SK-MEL-5 (cell line): ENCODE data around the gene KCNQ1OT1. TPM values are rescaled to one million over a fixed set of nuclear protein-coding genes. Genes with fewer than 3 reads are reported as not detected.
A peak's percentile ranks its signal among the peaks of the same experiment; 100 is the strongest.

Experiments used
- DNase-seq: peaks from one replicate; pipeline ENCODE4 v3.0.0-alpha.2; 2016; ENCODE audit warnings: low read depth, low spot score
- in situ Hi-C: cut with HindIII; loops from 2 replicates; pipeline ENCODE4 v1.10.0; 2016; ENCODE audit warnings: low sequenced_read_pairs, high pct_unique_total_duplicates, low pct_unique_long_range_greater_than_20kb
- total RNA-seq: library from RNA; depleted of rRNA; stranded (reverse); fragments of >200 nt; shearing (Covaris generic); gene quantifications from 2 replicates; pipeline ENCODE4 v1.2.3, GENCODE V29; 2014

Gene KCNQ1OT1
- total RNA-seq, 1 experiment from 2014 or later: 0.48 TPM

GRCh38 chr11:2576549-2576948, 123.2 kb downstream of the KCNQ1OT1 start:
- no peak for DNase-seq
- in situ Hi-C loops: no loop called here

- in situ Hi-C loops: no loop called here
- DNase-seq: no peak
These were observed 123.7 kb downstream of the KCNQ1OT1 start for GRCh38 chr11:2576111-2576510.

GRCh38 chr11:2575591-2576051, 124.2 kb downstream of the KCNQ1OT1 start:
- in situ Hi-C loops: no loop called here
- DNase-seq: no peak

- no peak for DNase-seq
- in situ Hi-C loops: no loop called here
These were observed 125.0 kb downstream of the KCNQ1OT1 start for GRCh38 chr11:2574553-2575535.

- in situ Hi-C loops: no loop called here
These were observed 125.7 kb downstream of the KCNQ1OT1 start for GRCh38 chr11:2574043-2574552.

GRCh38 chr11:2573240-2574042, 126.4 kb downstream of the KCNQ1OT1 start:
- in situ Hi-C loops: no loop called here
- DNase-seq: no peak

More at GRCh38 chr11:2574043-2574552, 125.7 kb downstream of the KCNQ1OT1 start:
- no peak for DNase-seq

- no peak for DNase-seq
- in situ Hi-C loops: no loop called here
These were observed 127.1 kb downstream of the KCNQ1OT1 start for GRCh38 chr11:2572491-2573239.

- no peak for DNase-seq
- in situ Hi-C loops: no loop called here
These were observed 128.1 kb downstream of the KCNQ1OT1 start for GRCh38 chr11:2571598-2572281.

GRCh38 chr11:2570841-2571597, 128.8 kb downstream of the KCNQ1OT1 start:
- no peak for DNase-seq
- in situ Hi-C loops: no loop called here

- in situ Hi-C loops: no loop called here
- DNase-seq: no peak
These were observed 129.5 kb downstream of the KCNQ1OT1 start for GRCh38 chr11:2570211-2570811.

- in situ Hi-C loops: no loop called here
These were observed 130.0 kb downstream of the KCNQ1OT1 start for GRCh38 chr11:2569731-2570210.

GRCh38 chr11:2569321-2569721, 130.5 kb downstream of the KCNQ1OT1 start:
- in situ Hi-C loops: no loop called here
- DNase-seq: no peak

More at GRCh38 chr11:2569731-2570210, 130.0 kb downstream of the KCNQ1OT1 start:
- no peak for DNase-seq

- no peak for DNase-seq
- in situ Hi-C loops: no loop called here
These were observed 132.6 kb downstream of the KCNQ1OT1 start for GRCh38 chr11:2567026-2567671.

GRCh38 chr11:2566223-2567025, 133.4 kb downstream of the KCNQ1OT1 start:
- in situ Hi-C loops: no loop called here
- DNase-seq: peak; percentile 3
